Measurements from ENCODE around the gene LDLRAD1. TPM values are rescaled to one million over a fixed set of nuclear protein-coding genes. Genes with fewer than 3 reads are reported as not detected.

LDLRAD1 gene
- total and polyA plus RNA-seq, 2 of the 13 experiments (the other 11 are each of a cell fraction or from before 2014, with no cell fraction given): 2.5 to 14.0 TPM

GRCh38 chr1:54028306-54029251 is 10.6 kb upstream of the LDLRAD1 start (continued):
- TF ChIP-seq ZNF431 (CRISPR knock-in tag; IDR thresholded peaks at IDR 0.05; ENCODE audit: borderline replicate concordance, low read depth) (no peak), SOX6 (IDR thresholded peaks at IDR 0.05) (no peak), SOX6 (CRISPR knock-in tag; IDR thresholded peaks at IDR 0.05) (peak; percentile 40), ZNF274 (CRISPR knock-in tag; IDR thresholded peaks at IDR 0.05) (no peak), ZC3H13 (CRISPR knock-in tag; IDR thresholded peaks at IDR 0.05) (0 out of 2 replicates have a peak, but pooled peaks have one; percentile 29), GMEB1 (CRISPR knock-in tag; IDR thresholded peaks at IDR 0.05; ENCODE audit: borderline replicate concordance) (no peak), ZNF781 (CRISPR knock-in tag; IDR thresholded peaks at IDR 0.05; ENCODE audit: borderline replicate concordance, not compliant biosample characterization) (no peak), KDM4B (CRISPR knock-in tag; IDR thresholded peaks at IDR 0.05) (no peak), YEATS2 (CRISPR knock-in tag; IDR thresholded peaks at IDR 0.05; ENCODE audit: borderline replicate concordance) (no peak), NR2F6 (IDR thresholded peaks at IDR 0.05) (0 out of 2 replicates have a peak, but pooled peaks have one; percentile 13), NR2F6 (CRISPR knock-in tag; IDR thresholded peaks at IDR 0.05) (no peak), RAD51 (IDR thresholded peaks at IDR 0.05; ENCODE audit: borderline replicate concordance) (no peak), ZNF263 (CRISPR knock-in tag; IDR thresholded peaks at IDR 0.05) (peak; percentile 88), FOXC1 (CRISPR knock-in tag; IDR thresholded peaks at IDR 0.05; ENCODE audit: borderline replicate concordance) (no peak), ZNF788 (CRISPR knock-in tag; IDR thresholded peaks at IDR 0.05; ENCODE audit: borderline replicate concordance) (no peak), ATAD3A (CRISPR knock-in tag; IDR thresholded peaks at IDR 0.05) (no peak), KLF12 (CRISPR knock-in tag; IDR thresholded peaks at IDR 0.05; ENCODE audit: borderline replicate concordance) (no peak), CEBPG (CRISPR knock-in tag; IDR thresholded peaks at IDR 0.05) (peak; percentile 50), TBP (CRISPR knock-in tag; IDR thresholded peaks at IDR 0.05) (no peak), KLF15 (CRISPR knock-in tag; IDR thresholded peaks at IDR 0.05; ENCODE audit: borderline replicate concordance) (no peak), SNRNP70 (IDR thresholded peaks at IDR 0.05; ENCODE audit: low read depth, low read length) (no peak), MIXL1 (CRISPR knock-in tag; IDR thresholded peaks at IDR 0.05) (no peak), ZNF432 (CRISPR knock-in tag; IDR thresholded peaks at IDR 0.05; ENCODE audit: borderline replicate concordance) (no peak), HBP1 (CRISPR knock-in tag; IDR thresholded peaks at IDR 0.05; ENCODE audit: low read depth) (no peak), GFI1 (CRISPR knock-in tag; IDR thresholded peaks at IDR 0.05; ENCODE audit: borderline replicate concordance) (peak; percentile 30; the same call in 1 of the 2 replicates), PCBP1 (IDR thresholded peaks at IDR 0.05; ENCODE audit: borderline replicate concordance, low read depth, low read length) (no peak), ATF1 (CRISPR knock-in tag; IDR thresholded peaks at IDR 0.05) (no peak), AHR (CRISPR knock-in tag; IDR thresholded peaks at IDR 0.05) (no peak), MEIS1 (CRISPR knock-in tag; IDR thresholded peaks at IDR 0.05; ENCODE audit: borderline replicate concordance) (no peak), ZKSCAN5 (CRISPR knock-in tag; IDR thresholded peaks at IDR 0.05) (no peak)

Data from HepG2 (cell line).